ENCODE data around the gene CEP192.
"Not testable (repeated sequence)": the region's sequence is repeated elsewhere in the genome, so short reads cannot be mapped to it uniquely, and the experiment has no call there.

Gene CEP192

GRCh38 chr18:13036622-13037320 lies 45.6 kb downstream of the CEP192 start:
- DNase-seq: peak; percentile 42

GRCh38 chr18:13039806-13040205 lies 48.6 kb downstream of the CEP192 start:
- no peak for DNase-seq

GRCh38 chr18:13043066-13043465 lies 51.9 kb downstream of the CEP192 start:
- no peak for DNase-seq

- no peak for DNase-seq
These were observed 57.0 kb downstream of the CEP192 start for GRCh38 chr18:13048061-13048595.

GRCh38 chr18:13051159-13051558 lies 60.0 kb downstream of the CEP192 start:
- peak; percentile 11 for DNase-seq

- DNase-seq: no peak
These were observed 60.8 kb downstream of the CEP192 start for GRCh38 chr18:13051950-13052349.

- no peak for DNase-seq
These were observed 63.2 kb downstream of the CEP192 start for GRCh38 chr18:13054336-13054735.

- no peak for DNase-seq
These were observed 70.5 kb downstream of the CEP192 start for GRCh38 chr18:13061630-13062189.

GRCh38 chr18:13067124-13067523 lies 76.0 kb downstream of the CEP192 start:
- DNase-seq: no peak

GRCh38 chr18:13067966-13068365 lies 76.8 kb downstream of the CEP192 start:
- DNase-seq: no peak

- peak; percentile 14 for DNase-seq
These were observed 79.3 kb downstream of the CEP192 start for GRCh38 chr18:13070460-13070859.

GRCh38 chr18:13076886-13077285 lies 85.7 kb downstream of the CEP192 start:
- no peak for DNase-seq

GRCh38 chr18:13077473-13077872 lies 86.3 kb downstream of the CEP192 start:
- DNase-seq: no peak

GRCh38 chr18:13078065-13078464 lies 86.9 kb downstream of the CEP192 start:
- DNase-seq: not testable (repeated sequence)

- no peak for DNase-seq
These were observed 95.7 kb downstream of the CEP192 start for GRCh38 chr18:13086906-13087305.

- DNase-seq: no peak
These were observed 104.3 kb downstream of the CEP192 start for GRCh38 chr18:13095466-13095865.

GRCh38 chr18:13096232-13096631 lies 105.1 kb downstream of the CEP192 start:
- no peak for DNase-seq

- no peak for DNase-seq
These were observed 105.6 kb downstream of the CEP192 start for GRCh38 chr18:13096719-13097118.

- DNase-seq: not testable (repeated sequence)
These were observed 106.9 kb downstream of the CEP192 start for GRCh38 chr18:13098104-13098503.

GRCh38 chr18:13099113-13099512 lies 108.0 kb downstream of the CEP192 start:
- no peak for DNase-seq

- no peak for DNase-seq
These were observed 109.9 kb downstream of the CEP192 start for GRCh38 chr18:13100942-13101658.

- DNase-seq: no peak
These were observed 110.6 kb downstream of the CEP192 start for GRCh38 chr18:13101659-13102197.

GRCh38 chr18:13103366-13103765 lies 112.2 kb downstream of the CEP192 start:
- DNase-seq: no peak
